AG04450 (cell line): Measurements from ENCODE around the gene LENEP. TPM values are rescaled to one million over a fixed set of nuclear protein-coding genes. Genes with fewer than 3 reads are reported as not detected.

ENCODE experiments used
- CTCF ChIA-PET: fragments of 300-600, 350-600 bp; formaldehyde crosslinking; extraction: SDS; loops from one replicate; lab custom pipeline; 2022; ENCODE audit warnings: antibody characterized with exemption, inconsistent platforms; lab: Charles Lee
- POLR2A ChIA-PET: fragments of 350-600 bp; formaldehyde crosslinking; extraction: SDS; loops from one replicate; lab custom pipeline; 2021; ENCODE audit warnings: antibody characterized with exemption, inconsistent platforms; lab: Yijun Ruan, JAX
- DNase-seq: peaks from one replicate; pipeline ENCODE4 v3.0.0-alpha.2; 2011; ENCODE audit warnings: low read depth, low spot score
- H3K27ac ChIP-seq: one replicate; pipeline ENCODE4 v1.5.1; 2012; ENCODE audit warnings: low read depth, low read length, control low read depth
- H3K27me3 ChIP-seq: one replicate; pipeline ENCODE4 v1.6.0; 2012; ENCODE audit warnings: low read length; ENCODE audit not compliant: control insufficient read depth, insufficient read depth
- H3K4me3 ChIP-seq: 2 replicates; pipeline ENCODE4 v1.5.1; 2011; ENCODE audit warnings: mild to moderate bottlenecking, low read depth, low read length, control low read depth
- H3K9me3 ChIP-seq: 2 replicates; pipeline ENCODE4 v1.5.1; 2012; ENCODE audit warnings: low read length; ENCODE audit not compliant: control insufficient read depth, insufficient read depth
- CTCF ChIP-seq: IDR thresholded peaks from 2 replicates; pipeline ENCODE4 v1.5.1; 2011; ENCODE audit warnings: low read depth, low read length, control low read depth, inconsistent platforms
- polyA plus RNA-seq: library from polyadenylated mRNA; depleted of rRNA; stranded (reverse); fragments of >200 nt; gene quantifications from 2 replicates; pipeline ENCODE4 v1.2.3, GENCODE V29; 2011

The LENEP gene
- polyA plus RNA-seq, 1 experiment: not detected

DNA sequence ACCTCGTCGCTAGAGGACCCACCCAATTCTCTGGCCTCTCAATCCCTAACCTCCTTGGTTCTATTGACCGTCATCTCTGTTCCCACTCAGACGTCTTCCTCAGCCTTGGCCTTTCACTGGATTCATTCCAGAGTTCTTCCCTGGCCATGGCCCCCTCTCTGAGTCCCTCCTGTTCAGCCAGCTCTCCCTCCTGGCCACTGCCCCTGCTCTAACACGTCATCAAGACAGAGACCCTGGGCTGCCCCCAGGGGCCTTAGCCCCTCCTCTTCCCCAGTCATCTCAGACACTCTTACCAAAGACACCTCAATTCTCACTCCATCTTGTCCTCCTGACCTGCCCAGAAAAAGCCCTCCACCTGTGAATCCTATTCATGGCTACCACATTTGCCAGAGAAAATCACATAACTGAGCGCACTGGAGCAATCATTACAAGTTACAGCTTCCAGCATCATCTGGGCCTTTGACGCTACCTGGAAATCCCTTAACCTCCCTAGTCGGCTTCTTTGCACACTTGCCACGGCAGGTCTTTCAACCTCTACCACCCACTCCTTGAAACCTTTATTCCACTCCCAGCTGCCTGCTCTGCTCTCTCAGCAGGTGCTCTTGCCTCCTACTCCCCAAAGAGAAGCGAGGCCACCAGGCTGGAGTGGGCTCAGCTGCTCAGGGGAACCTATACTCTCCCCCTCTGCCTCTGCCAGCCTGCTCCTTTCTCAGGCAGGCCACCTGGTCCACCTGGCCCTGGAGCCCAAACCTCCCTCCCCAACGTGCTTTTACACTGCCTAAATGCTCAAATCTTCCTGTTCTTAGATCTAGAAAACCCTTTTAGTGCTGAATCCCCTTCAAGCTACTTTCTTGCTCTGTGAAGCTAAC lies 26.2 kb downstream of the LENEP start:
- Histone ChIP-seq H3K9me3 (no peaks in the 10 kb centered on the region), H3K27me3 (peaks cover 5% of the 10 kb centered on the region), H3K27ac (no peak overlapping the region), H3K4me3 (no peak overlapping the region)
- no peak for DNase-seq
- CTCF ChIA-PET: interaction anchor here (0.6 to 3.6 kb wide), 5 partner anchors 12 to 153 kb away, joined by 3 to 38 read pairs (median 5); partner anchors contain the start of gene KRTCAP2
- no peak for TF ChIP-seq CTCF
- POLR2A ChIA-PET: interaction anchor here (0.8 kb wide), 1 partner anchor 64 kb away, joined by 3 read pairs; no protein-coding TSS in a partner anchor

DNA sequence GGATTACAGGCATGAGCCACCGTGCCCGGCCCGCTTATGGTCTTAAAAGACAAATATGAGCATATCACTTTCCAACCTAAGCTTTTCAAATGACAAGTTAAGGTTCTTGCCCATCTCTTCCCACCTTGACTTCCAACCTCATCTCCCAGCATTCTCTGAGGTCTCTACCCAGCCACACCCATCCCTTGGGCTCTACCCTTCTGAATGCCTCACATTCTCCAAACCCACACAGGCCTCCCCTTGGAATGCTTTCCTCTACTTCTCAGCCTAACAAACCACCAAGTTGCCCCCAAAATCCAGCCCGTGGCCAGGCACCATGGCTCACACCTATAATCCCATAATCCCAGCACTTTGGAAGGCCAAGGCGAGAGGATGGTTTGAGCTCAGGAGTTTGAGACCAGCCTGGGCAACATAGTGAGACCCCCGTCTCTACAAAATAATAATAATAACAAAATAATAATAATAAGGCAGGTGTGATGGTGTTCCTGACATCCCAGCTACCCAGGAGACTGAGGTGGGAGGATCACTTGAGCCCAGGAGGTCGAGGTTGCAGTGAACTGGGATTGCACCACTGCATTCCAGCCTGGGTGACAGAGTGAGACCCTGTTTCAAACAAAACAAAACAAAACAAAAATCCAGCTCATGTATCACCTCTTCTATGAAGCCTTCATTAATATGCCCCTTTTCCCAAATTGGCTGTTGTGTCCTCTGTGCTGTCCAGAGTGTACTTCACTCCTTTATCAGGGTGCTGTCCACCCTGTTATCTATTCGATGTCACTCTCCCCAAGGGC lies 28.9 kb downstream of the LENEP start:
- no peak for TF ChIP-seq CTCF
- Histone ChIP-seq H3K27ac (no peak overlapping the region), H3K9me3 (no peaks in the 10 kb centered on the region), H3K27me3 (peaks cover 5% of the 10 kb centered on the region), H3K4me3 (no peak overlapping the region)
- no peak for DNase-seq
- ChIA-PET POLR2A (interaction anchor here (0.6 kb wide), 1 partner anchor 18 kb away, joined by 3 read pairs; no protein-coding TSS in a partner anchor), CTCF (interaction anchor here (0.9 to 1.4 kb wide), 4 partner anchors 10 to 39 kb away, joined by 3 to 6 read pairs (median 4); no protein-coding TSS in a partner anchor)

DNA sequence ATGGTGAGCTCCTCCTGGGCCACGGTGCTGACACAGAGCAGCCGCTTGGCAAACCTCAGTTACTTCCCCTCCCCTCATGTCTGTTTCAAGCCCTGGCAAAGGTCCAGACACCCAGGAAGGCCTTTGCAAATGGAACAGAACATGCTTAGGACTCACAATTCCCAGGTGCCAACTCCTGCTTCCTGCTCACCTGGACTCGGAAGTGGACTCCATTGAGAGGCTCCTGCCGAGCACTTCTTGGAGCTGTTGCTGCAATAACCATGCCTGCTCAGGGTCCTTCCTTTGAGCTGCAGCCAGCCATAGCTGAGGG lies 29.5 kb downstream of the LENEP start:
- no peak for DNase-seq
- Histone ChIP-seq H3K9me3 (no peaks in the 10 kb centered on the region), H3K27ac (no peak overlapping the region), H3K27me3 (peaks cover 5% of the 10 kb centered on the region), H3K4me3 (no peak overlapping the region)
- no peak for TF ChIP-seq CTCF
- POLR2A ChIA-PET: interaction anchor here (0.6 kb wide), 1 partner anchor 18 kb away, joined by 3 read pairs; no protein-coding TSS in a partner anchor
- CTCF ChIA-PET: interaction anchor here (0.9 to 1.4 kb wide), 3 partner anchors 10 to 39 kb away, joined by 3 to 6 read pairs (median 4); no protein-coding TSS in a partner anchor

GRCh38 chr1:155023627-155024026 lies 30.2 kb downstream of the LENEP start:
- Histone ChIP-seq H3K27ac (no peak overlapping the region), H3K9me3 (no peaks in the 10 kb centered on the region), H3K27me3 (peaks cover 5% of the 10 kb centered on the region), H3K4me3 (no peak overlapping the region)
- ChIA-PET POLR2A (no interaction called here), CTCF (interaction anchor here (1.4 kb wide), 1 partner anchor 21 kb away, joined by 6 read pairs; no protein-coding TSS in a partner anchor)
- no peak for TF ChIP-seq CTCF
- no peak for DNase-seq
